Neuronal stem cell (in vitro differentiated cells): Measurements from ENCODE around the gene RBM12.
A peak's percentile ranks its signal among the peaks of the same experiment; 100 is the strongest.

Source experiments
- DNase-seq: peaks from one replicate; pipeline ENCODE4 v3.0.0-alpha.2; 2013; ENCODE audit warnings: low spot score
- H2AFZ ChIP-seq: one replicate; pipeline ENCODE4 v1.6.1; 2013; ENCODE audit warnings: mild to moderate bottlenecking, low read length, inconsistent platforms
- H2AK5ac ChIP-seq: 2 replicates; pipeline ENCODE4 v1.6.1; 2013; ENCODE audit warnings: low read depth, mild to moderate bottlenecking, inconsistent platforms, low read length, moderate library complexity, mixed read lengths
- H2BK120ac ChIP-seq: 2 replicates; pipeline ENCODE4 v1.6.1; 2013; ENCODE audit warnings: low read depth, mild to moderate bottlenecking, inconsistent platforms, low read length, moderate library complexity, mixed read lengths
- H2BK12ac ChIP-seq: one replicate; pipeline ENCODE4 v1.6.1; 2013; ENCODE audit warnings: low read length, inconsistent platforms
- H2BK15ac ChIP-seq: 2 replicates; pipeline ENCODE4 v1.6.1; 2013; ENCODE audit warnings: mild to moderate bottlenecking, low read length, inconsistent platforms, mixed read lengths
- H2BK5ac ChIP-seq: one replicate; pipeline ENCODE4 v1.6.1; 2013; ENCODE audit warnings: inconsistent platforms, mild to moderate bottlenecking, low read length, moderate library complexity
- H3K14ac ChIP-seq: one replicate; pipeline ENCODE4 v1.6.1; 2013; ENCODE audit warnings: low read length, inconsistent platforms
- H3K18ac ChIP-seq: 2 replicates; pipeline ENCODE4 v1.6.1; 2013; ENCODE audit warnings: low read length, inconsistent platforms
- H3K23ac ChIP-seq: 2 replicates; pipeline ENCODE4 v1.6.1; 2013; ENCODE audit warnings: low read depth, mild to moderate bottlenecking, mixed read lengths, low read length, inconsistent platforms; ENCODE audit not compliant: poor library complexity
- H3K27ac ChIP-seq: replicated peaks from 3 replicates; pipeline ENCODE4 v1.5.1; 2013; ENCODE audit warnings: low read length, inconsistent platforms
- H3K27me3 ChIP-seq, 3 experiments: 2 replicates each; pipeline ENCODE4 v1.6.1; 2013; ENCODE audit warnings: low read length in 3 of 3, mild to moderate bottlenecking in 2 of 3, inconsistent platforms in 1 of 3, low read depth in 1 of 3, mixed read lengths in 1 of 3, moderate library complexity in 1 of 3; ENCODE audit not compliant: control insufficient read depth in 3 of 3, insufficient read depth in 3 of 3
- H3K36me3 ChIP-seq, 2 donors: replicated peaks in 1 of 2; 2 replicates each; pipeline ENCODE4 v1.6.1; 2013; ENCODE audit warnings: low read length in 2 of 2; ENCODE audit not compliant: control insufficient read depth in 2 of 2, insufficient read depth in 2 of 2
- H3K4ac ChIP-seq: 2 replicates; pipeline ENCODE4 v1.6.1; 2013; ENCODE audit warnings: inconsistent platforms, mild to moderate bottlenecking, low read length, moderate library complexity
- H3K4me1 ChIP-seq, 2 donors: 1 replicate in 1 of 2; 2 replicates in 1 of 2; pipeline ENCODE4 v1.6.1; 2013; ENCODE audit warnings: low read length in 2 of 2, low read depth in 1 of 2; ENCODE audit not compliant: control insufficient read depth in 2 of 2, insufficient read depth in 1 of 2
- H3K4me2 ChIP-seq: one replicate; pipeline ENCODE4 v1.6.1; 2013; ENCODE audit warnings: mild to moderate bottlenecking, low read length, inconsistent platforms; ENCODE audit not compliant: insufficient read depth, poor library complexity, severe bottlenecking
- H3K4me3 ChIP-seq, 2 donors: 2 replicates each; pipeline ENCODE4 v1.5.1; 2013; ENCODE audit warnings: low read length in 2 of 2, mild to moderate bottlenecking in 2 of 2, inconsistent platforms in 1 of 2, moderate library complexity in 1 of 2
- H3K79me1 ChIP-seq: one replicate; pipeline ENCODE4 v1.6.1; 2013; ENCODE audit warnings: low read depth, mild to moderate bottlenecking, inconsistent platforms, low read length, moderate library complexity
- H3K9ac ChIP-seq: one replicate; pipeline ENCODE4 v1.6.1; 2013; ENCODE audit warnings: mild to moderate bottlenecking, low read depth, low read length, inconsistent platforms; ENCODE audit not compliant: poor library complexity
- H3K9me3 ChIP-seq, 2 donors: replicated peaks in 1 of 2; 2 replicates each; pipeline versions ENCODE3 to v1.6.1; 2013; ENCODE audit warnings: low read length in 2 of 2, mild to moderate bottlenecking in 2 of 2, inconsistent platforms in 1 of 2, low read depth in 1 of 2, mixed read lengths in 1 of 2, moderate library complexity in 1 of 2; ENCODE audit not compliant: control insufficient read depth in 2 of 2, insufficient read depth in 1 of 2
- H4K8ac ChIP-seq: one replicate; pipeline ENCODE4 v1.6.1; 2013; ENCODE audit warnings: low read depth, mild to moderate bottlenecking, inconsistent platforms, low read length, moderate library complexity
- H4K91ac ChIP-seq: one replicate; pipeline ENCODE4 v1.6.1; 2013; ENCODE audit warnings: low read length, low read depth, mild to moderate bottlenecking, inconsistent platforms; ENCODE audit not compliant: poor library complexity
- WGBS, 2 donors: extraction: QIAGEN DNeasy Blood & Tissue Kit; methylation state at CpG; one replicate each; pipeline ENCODE4 v1.1.7; 2013; ENCODE audit warnings: missing lambda C conversion rate in 2 of 2, mixed read lengths in 1 of 2; ENCODE audit not compliant: insufficient read length in 2 of 2, insufficient replicate concordance in 1 of 2; ENCODE audit errors: extremely low coverage in 2 of 2; 5-methylcytosine and 5-hydroxymethylcytosine counted together

The RBM12 gene

DNA sequence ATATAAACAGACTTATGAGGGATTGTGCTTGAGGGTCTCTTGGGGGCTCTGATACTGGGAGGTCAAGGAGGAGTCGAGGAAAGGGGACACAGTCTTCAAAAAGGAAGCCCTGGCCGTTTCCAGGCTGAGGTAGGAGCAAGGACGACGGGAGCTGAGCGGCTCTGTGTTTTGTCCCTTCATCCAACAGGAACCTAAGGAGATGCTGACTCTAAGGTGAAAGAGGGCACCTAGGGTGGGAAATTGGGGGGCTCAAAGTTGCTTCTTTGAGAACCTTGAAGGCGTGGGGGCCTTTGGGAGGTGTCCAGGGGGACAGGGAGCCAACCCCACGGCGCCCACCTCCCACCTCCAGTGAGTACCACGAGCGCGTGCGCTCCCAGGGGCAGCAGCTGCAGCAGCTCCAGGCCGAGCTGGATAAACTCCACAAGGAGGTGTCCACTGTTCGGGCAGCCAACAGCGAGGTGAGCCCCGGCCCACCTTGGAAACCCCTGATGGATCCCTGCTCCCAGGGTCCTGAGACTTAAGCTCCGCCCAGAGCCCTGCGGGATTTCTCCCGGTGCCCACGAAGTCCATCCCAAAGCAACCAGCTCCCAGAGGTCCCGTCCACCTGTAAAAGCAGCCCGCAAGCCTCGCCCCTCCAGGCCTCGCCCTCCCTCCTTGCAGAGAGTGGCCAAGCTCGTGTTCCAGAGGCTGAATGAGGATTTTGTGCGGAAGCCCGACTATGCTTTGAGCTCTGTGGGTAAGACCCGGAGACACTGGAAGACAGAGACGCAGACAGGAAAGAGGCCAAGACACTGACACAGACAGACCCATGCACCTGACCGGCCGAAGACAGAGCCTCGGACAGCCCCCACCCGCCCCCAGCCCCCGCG, 46.2 kb downstream of the RBM12 start:
- Histone ChIP-seq H3K9ac (peak overlapping the region; percentile 84), H4K91ac (no peak overlapping the region), H2AK5ac (no peak overlapping the region), H3K4me1 (peaks cover 12% of the 10 kb centered on the region in 2 donors), H3K27ac (no peak overlapping the region), H3K79me1 (no peaks in the 10 kb centered on the region), H3K4me2 (peak overlapping the region; percentile 93), H3K36me3 (peaks cover 5 to 21% of the 10 kb centered on the region in 2 donors), H3K4me3 (peak overlapping the region; percentile 49 to 72), H2BK120ac (no peak overlapping the region), H2AFZ (peak overlapping the region; percentile 99), H3K4ac (no peak overlapping the region), H2BK12ac (no peak overlapping the region), H3K9me3 (no peaks in the 10 kb centered on the region), H3K23ac (no peak overlapping the region), H3K14ac (no peak overlapping the region), H2BK15ac (peak overlapping the region; percentile 38), H3K27me3 (peaks cover 0 to 12% (median 0%) of the 10 kb centered on the region in 3 experiments), H3K18ac (peak overlapping the region; percentile 65), H4K8ac (no peak overlapping the region), H2BK5ac (peak overlapping the region; percentile 35)
- DNase-seq = no peak
- WGBS, 2 donors = no CpG with 5 or more reads among the region's 35 CpGs

DNA sequence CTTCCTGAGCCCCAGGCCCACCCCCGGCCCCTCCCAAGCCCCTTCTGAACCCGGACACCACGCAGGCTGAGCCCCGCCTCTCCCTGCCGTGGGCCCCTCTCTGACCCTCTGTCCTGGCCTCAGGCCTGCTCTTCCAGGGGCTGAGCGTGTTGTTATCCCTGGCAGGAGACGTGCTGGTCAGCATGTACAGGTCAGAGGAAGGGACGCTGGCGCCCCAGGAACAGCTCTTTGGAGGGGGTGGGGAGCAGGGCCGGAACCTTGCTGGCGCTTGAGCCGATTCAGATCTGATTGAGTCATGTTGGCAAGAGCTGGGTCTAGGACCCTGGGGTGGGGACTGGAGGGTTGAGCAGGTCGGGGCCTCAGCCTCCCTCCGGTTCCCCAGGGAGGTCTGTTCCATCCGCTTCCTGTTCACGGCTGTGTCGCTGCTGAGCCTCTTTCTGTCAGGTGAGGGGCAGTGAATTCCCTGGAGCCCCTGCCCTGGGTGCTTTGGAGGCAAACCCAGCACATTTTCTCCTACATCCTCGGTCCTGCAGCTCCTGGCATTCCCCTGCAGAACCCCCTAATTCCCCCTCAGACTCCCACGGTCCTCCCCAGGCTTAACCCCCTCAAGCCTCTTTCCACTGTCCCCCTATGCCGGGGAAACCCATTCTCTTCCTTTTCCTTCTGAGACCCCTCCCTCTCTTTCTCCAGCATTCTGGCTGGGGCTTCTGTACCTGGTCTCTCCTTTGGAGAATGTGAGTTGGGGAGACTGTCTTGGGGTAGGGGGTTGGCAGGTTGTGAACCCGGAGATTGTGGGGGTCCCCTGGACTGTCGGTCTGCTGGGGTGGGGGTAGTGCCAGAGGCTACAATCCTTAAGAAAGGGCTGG, 47.1 kb downstream of the RBM12 start:
- no CpG with 5 or more reads among the region's 22 CpGs for WGBS, 2 donors
- Histone ChIP-seq H3K23ac (peak overlapping the region; percentile 77), H3K4me1 (peaks cover 12% of the 10 kb centered on the region in 2 donors), H3K9me3 (no peaks in the 10 kb centered on the region), H4K91ac (no peak overlapping the region), H3K4ac (peak overlapping the region; percentile 18), H3K18ac (peak overlapping the region; percentile 88), H3K27ac (peak overlapping the region; percentile 24), H3K36me3 (peaks cover 5 to 21% of the 10 kb centered on the region in 2 donors), H3K9ac (peak overlapping the region; percentile 40), H3K4me2 (peak overlapping the region; percentile 57), H2AK5ac (peak overlapping the region; percentile 53), H2BK12ac (peak overlapping the region; percentile 96), H3K4me3 (peak overlapping the region in 1 of 2 donors; percentile 49), H4K8ac (no peak overlapping the region), H3K27me3 (peaks cover 0 to 12% (median 0%) of the 10 kb centered on the region in 3 experiments), H2AFZ (peak overlapping the region; percentile 99), H3K14ac (peak overlapping the region; percentile 50), H3K79me1 (no peaks in the 10 kb centered on the region), H2BK120ac (peak overlapping the region; percentile 68), H2BK5ac (peak overlapping the region; percentile 85), H2BK15ac (peak overlapping the region; percentile 83)
- peak; percentile 49 for DNase-seq

DNA sequence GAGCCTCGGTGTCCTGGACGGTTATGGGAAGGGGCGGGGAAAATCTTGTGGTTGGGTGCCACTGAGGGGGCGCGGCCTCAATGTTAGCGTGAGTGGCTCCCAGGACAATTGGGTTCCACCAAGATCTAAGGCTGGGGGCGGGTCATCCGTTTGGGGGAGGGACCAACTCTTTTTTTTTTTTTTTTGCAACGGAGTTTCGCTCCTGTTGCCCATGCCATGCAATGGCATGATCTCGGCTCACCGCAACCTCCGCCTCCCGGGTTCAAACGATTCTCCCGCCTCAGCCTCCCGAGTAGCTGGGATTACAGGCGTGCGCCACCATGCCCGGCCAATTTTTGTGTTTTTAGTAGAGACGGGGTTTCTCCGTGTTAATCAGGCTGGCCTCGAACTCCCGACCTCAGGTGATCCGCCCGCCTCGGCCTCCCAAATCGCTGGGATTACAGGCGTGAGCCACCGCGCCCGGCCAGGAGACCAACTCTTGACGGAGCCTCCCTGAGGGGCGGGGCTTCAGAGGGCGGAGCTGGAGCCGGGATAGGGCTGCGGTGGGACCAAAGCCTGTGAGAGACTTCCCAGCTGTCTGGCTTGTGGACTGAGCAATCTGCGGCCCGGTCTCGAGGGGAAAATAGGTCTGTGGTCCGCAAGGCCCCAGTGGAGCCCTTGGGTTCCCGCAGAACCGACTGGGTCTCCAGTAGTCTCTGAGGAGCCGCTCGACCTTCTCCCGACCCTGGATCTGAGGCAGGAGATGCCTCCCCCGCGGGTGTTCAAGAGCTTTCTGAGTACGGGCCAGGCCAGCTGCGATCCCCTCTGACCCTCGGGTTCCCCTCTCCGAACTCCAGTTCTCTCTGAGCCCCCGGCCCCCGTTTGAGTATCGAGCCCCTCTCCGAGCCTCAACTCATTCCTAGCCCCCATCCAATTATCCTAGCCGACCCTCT, 48.0 kb downstream of the RBM12 start:
- Histone ChIP-seq H2BK15ac (peak overlapping the region; percentile 83), H2BK5ac (no peak overlapping the region), H3K18ac (peak overlapping the region; percentile 60), H3K4me2 (peak overlapping the region; percentile 57), H2BK12ac (no peak overlapping the region), H3K4me1 (peaks cover 12% of the 10 kb centered on the region in 2 donors), H2AK5ac (peak overlapping the region; percentile 53), H3K79me1 (no peaks in the 10 kb centered on the region), H3K9me3 (no peaks in the 10 kb centered on the region), H3K36me3 (peaks cover 5 to 12% of the 10 kb centered on the region in 2 donors), H2AFZ (peak overlapping the region; percentile 99), H3K9ac (no peak overlapping the region), H3K27ac (no peak overlapping the region), H4K91ac (no peak overlapping the region), H2BK120ac (peak overlapping the region; percentile 68), H4K8ac (no peak overlapping the region), H3K4me3 (peak overlapping the region; percentile 49 to 59), H3K23ac (peak overlapping the region; percentile 59), H3K14ac (no peak overlapping the region), H3K27me3 (peaks cover 0 to 12% (median 0%) of the 10 kb centered on the region in 3 experiments), H3K4ac (no peak overlapping the region)
- no CpG with 5 or more reads among the region's 57 CpGs for WGBS, 2 donors
- no peak for DNase-seq
